Omental fat pad (tissue), 4 donors: ENCODE data around the gene NBEA. TPM values are rescaled to one million over a fixed set of nuclear protein-coding genes. Genes with fewer than 3 reads are reported as not detected.
A peak's percentile ranks its signal among the peaks of the same experiment; 100 is the strongest.

Experiments used
- ATAC-seq: fragments of 150-250 bp; one replicate; pipeline ENCODE4 v1.9.1; 2016; ENCODE audit warnings: mild to moderate bottlenecking, moderate library complexity; ENCODE audit not compliant: low FRiP score
- DNase-seq: peaks from one replicate; pipeline ENCODE4 v3.0.0-alpha.2; 2019; ENCODE audit warnings: low spot score
- CTCF ChIP-seq, 3 donors: fragments of 450-650 bp; IDR thresholded peaks; one replicate each; pipeline ENCODE4 v1.5.1; 2016 to 2017; ENCODE audit warnings: antibody characterized with exemption in 3 of 3, mild to moderate bottlenecking in 3 of 3, moderate library complexity in 2 of 3
- small RNA-seq: library from RNA; depleted of rRNA; stranded (forward); fragments of <200 nt; gene quantifications from one replicate; pipeline ENCODE3, GENCODE V24; 2016
- total RNA-seq, 4 donors: library from RNA; depleted of rRNA; stranded (reverse); fragments of >200 nt; gene quantifications; one replicate each; pipeline ENCODE4 v1.1.0, GENCODE V29; 2016

Gene NBEA
- total RNA-seq, 4 donors from 2014 or later, result 4.3 to 10.7 (median 6.1) TPM

- TF ChIP-seq CTCF (IDR thresholded peaks at IDR 0.05), result no peak
- DNase-seq (no peak), ATAC-seq (no peak)
Measured at GRCh38 chr13:35716729-35717128, 774.7 kb downstream of the NBEA start.

- no peak for TF ChIP-seq CTCF (IDR thresholded peaks at IDR 0.05)
- no peak for DNase-seq
- ATAC-seq, result no peak
Measured at GRCh38 chr13:35718084-35718483, 776.0 kb downstream of the NBEA start.

- DNase-seq (no peak), ATAC-seq (no peak)
- no peak for TF ChIP-seq CTCF (IDR thresholded peaks at IDR 0.05)
Measured at GRCh38 chr13:35720290-35720689, 778.2 kb downstream of the NBEA start.

GRCh38 chr13:35720690-35721554 lies 778.9 kb downstream of the NBEA start:
- ATAC-seq, result no peak
- DNase-seq, result no peak

More at GRCh38 chr13:35720690-35721554, 778.9 kb downstream of the NBEA start:
- peak in 1 of 3 donors; percentile 31 for TF ChIP-seq CTCF (IDR thresholded peaks at IDR 0.05)

Small RNA genes lying within 50 kb of the gene (small RNA-seq; reads per million reads assigned to genes)
- not detected for gene RF00017
